GM19035 (cell line): ENCODE measurements around the gene ANXA2.

Experiments used
- ATAC-seq: cut with Tn5 transposase; IDR thresholded peaks from one replicate; pipeline ENCODE4 v1.9.1; 2021; ENCODE audit not compliant: unreplicated experiment

Gene ANXA2

DNA sequence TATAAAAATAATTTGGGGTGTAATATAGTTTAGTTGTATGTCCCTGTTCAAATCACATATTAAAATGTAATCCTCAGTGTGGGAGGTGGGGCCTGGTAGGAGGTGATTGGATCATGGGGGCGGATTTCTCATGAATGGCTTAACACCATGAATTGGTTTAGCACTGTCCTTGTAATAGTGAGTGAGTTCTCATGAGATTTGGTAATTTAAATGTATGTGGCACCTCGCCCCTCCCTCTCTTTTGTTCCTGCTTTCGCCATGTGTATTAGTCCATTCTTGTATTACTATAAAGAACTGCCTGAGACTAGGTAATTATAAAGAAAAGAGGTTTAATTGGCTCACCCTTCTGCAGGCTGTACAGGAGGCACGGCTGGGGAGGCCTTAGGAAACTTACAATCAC is 83.9 kb downstream of the ANXA2 start:
- no peak for ATAC-seq

- ATAC-seq, result no peak
Measured at GRCh38 chr15:60307034-60307433, 90.8 kb downstream of the ANXA2 start.

DNA sequence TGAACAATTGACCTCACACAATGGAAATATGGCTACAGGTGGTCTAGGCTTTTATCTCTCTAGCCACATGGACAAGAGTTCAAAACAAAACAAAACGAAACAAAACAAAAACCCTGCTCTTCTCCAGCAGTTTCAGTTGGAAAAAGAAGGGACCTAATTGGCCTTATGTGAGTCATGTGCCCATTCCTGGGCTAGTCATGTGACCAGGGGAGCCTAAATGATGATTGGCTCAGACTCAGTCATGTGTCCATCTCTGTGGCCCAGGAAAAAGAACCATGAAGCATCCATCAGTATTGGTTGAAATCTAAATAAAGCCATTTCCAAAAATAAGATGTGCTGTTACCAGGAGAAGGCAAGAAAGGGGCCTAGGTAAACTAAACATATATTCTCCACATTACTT is 96.8 kb downstream of the ANXA2 start:
- no peak for ATAC-seq

GRCh38 chr15:60299452-60300047 is 98.2 kb downstream of the ANXA2 start:
- ATAC-seq, result no peak
